Ovary (tissue), 3 donors: Measurements from ENCODE around the gene ZNF423.

Experiments
- CTCF ChIP-seq, 3 donors: fragments of 450-650 bp in 2 of 3; fragments of 200-600 bp in 1 of 3; IDR thresholded peaks; one replicate each; pipeline versions ENCODE4 v1.5.1 to v1.8.0; 2016 to 2022; ENCODE audit warnings: antibody characterized with exemption in 3 of 3, mild to moderate bottlenecking in 1 of 3
- EP300 ChIP-seq: sonication (generic); formaldehyde crosslinking; IDR thresholded peaks from one replicate; pipeline ENCODE4 v1.6.1; 2017; ENCODE audit warnings: antibody characterized with exemption
- POLR2A ChIP-seq: fragments of 450-650 bp; IDR thresholded peaks from one replicate; pipeline ENCODE4 v1.6.1; 2017; ENCODE audit warnings: antibody characterized with exemption, mild to moderate bottlenecking, moderate library complexity
- donor health status: DM: no; HTN: no; CAD: no.

- no peak for TF ChIP-seq CTCF (IDR thresholded peaks at IDR 0.05)
- no peak for TF ChIP-seq POLR2A
- TF ChIP-seq EP300 = no peak
Observed at GRCh38 chr16:49779979-49780378, 75.9 kb downstream of the ZNF423 start.
